Liver (tissue), 9 donors: Measurements from ENCODE around the gene SCP2. TPM values are rescaled to one million over a fixed set of nuclear protein-coding genes. Genes with fewer than 3 reads are reported as not detected.

Source experiments
- DNase-seq: peaks from one replicate; pipeline ENCODE4 v3.0.0-alpha.2; 2017; ENCODE audit warnings: low spot score
- H3K27ac ChIP-seq, 2 donors: one replicate each; pipeline ENCODE4 v1.7.0; 2013; ENCODE audit warnings: inconsistent platforms in 2 of 2, low read length in 2 of 2, control low read depth in 1 of 2, low read depth in 1 of 2, mild to moderate bottlenecking in 1 of 2
- H3K27me3 ChIP-seq, 4 donors: one replicate each; pipeline versions ENCODE4 v1.6.1 to v1.7.0; 2013; ENCODE audit warnings: low read length in 3 of 4, inconsistent platforms in 1 of 4, mild to moderate bottlenecking in 1 of 4, moderate library complexity in 1 of 4; ENCODE audit not compliant: control insufficient read depth in 4 of 4, insufficient read depth in 4 of 4
- H3K36me3 ChIP-seq, 4 donors: one replicate each; pipeline versions ENCODE4 v1.6.1 to v1.7.0; 2013; ENCODE audit warnings: low read length in 3 of 4, mild to moderate bottlenecking in 3 of 4, low read depth in 1 of 4, moderate library complexity in 1 of 4; ENCODE audit not compliant: control insufficient read depth in 4 of 4, insufficient read depth in 3 of 4
- H3K4me1 ChIP-seq, 4 donors: one replicate each; pipeline versions ENCODE4 v1.6.1 to v1.7.0; 2013; ENCODE audit warnings: low read length in 3 of 4, mild to moderate bottlenecking in 3 of 4, moderate library complexity in 1 of 4; ENCODE audit not compliant: control insufficient read depth in 4 of 4, insufficient read depth in 4 of 4
- H3K4me3 ChIP-seq, 3 donors: one replicate each; pipeline versions ENCODE4 v1.6.1 to v1.7.0; 2013; ENCODE audit warnings: low read length in 3 of 3, control low read depth in 1 of 3, low read depth in 1 of 3, mild to moderate bottlenecking in 1 of 3
- H3K9ac ChIP-seq, 2 donors: one replicate each; pipeline ENCODE4 v1.7.0; 2013; ENCODE audit warnings: low read length in 2 of 2, mild to moderate bottlenecking in 2 of 2, moderate library complexity in 2 of 2, control low read depth in 1 of 2, low read depth in 1 of 2
- H3K9me3 ChIP-seq, 4 donors: one replicate each; pipeline versions ENCODE4 v1.6.1 to v1.7.0; 2013; ENCODE audit warnings: low read length in 3 of 4; ENCODE audit not compliant: control insufficient read depth in 4 of 4
- ATF3 ChIP-seq: IDR thresholded peaks from 2 replicates; pipeline ENCODE4 v1.6.1; 2016; ENCODE audit warnings: antibody characterized with exemption
- CTCF ChIP-seq: fragments of 150-350 bp; IDR thresholded peaks from 2 replicates; pipeline ENCODE4 v1.5.1; 2017; ENCODE audit warnings: improper control_type of control experiment, low read depth, low read length; ENCODE audit not compliant: missing input control
- EGR1 ChIP-seq, 2 donors: IDR thresholded peaks; 2 replicates each; pipeline ENCODE4 v1.6.1; 2016 to 2018; ENCODE audit warnings: antibody characterized with exemption in 2 of 2, low read depth in 2 of 2
- FOXA2 ChIP-seq: IDR thresholded peaks from 2 replicates; pipeline ENCODE4 v1.6.1; 2016; ENCODE audit warnings: antibody characterized with exemption
- GABPA ChIP-seq, 2 donors: IDR thresholded peaks in 1 of 2; conservative IDR thresholded peaks in 1 of 2; 2 replicates each; pipeline ENCODE4 v1.6.1; 2016; ENCODE audit warnings: antibody characterized with exemption in 2 of 2, mild to moderate bottlenecking in 1 of 2, moderate library complexity in 1 of 2
- HNF4A ChIP-seq, 2 donors: conservative IDR thresholded peaks; 2 replicates each; pipeline ENCODE4 v1.6.1; 2016; ENCODE audit warnings: antibody characterized with exemption in 2 of 2, mild to moderate bottlenecking in 2 of 2
- HNF4G ChIP-seq: IDR thresholded peaks from 2 replicates; pipeline ENCODE4 v1.6.1; 2016; ENCODE audit warnings: antibody characterized with exemption
- NR2F2 ChIP-seq: IDR thresholded peaks from 2 replicates; pipeline ENCODE4 v1.6.1; 2016; ENCODE audit warnings: antibody characterized with exemption
- RXRA ChIP-seq, 2 donors: IDR thresholded peaks; 2 replicates each; pipeline ENCODE4 v1.6.1; 2017 to 2018; ENCODE audit warnings: antibody characterized with exemption in 2 of 2, mild to moderate bottlenecking in 1 of 2
- SP1 ChIP-seq: IDR thresholded peaks from 2 replicates; pipeline ENCODE4 v1.6.1; 2018; ENCODE audit warnings: antibody characterized with exemption, mild to moderate bottlenecking
- TAF1 ChIP-seq: conservative IDR thresholded peaks from 2 replicates; pipeline ENCODE4 v1.6.1; 2016; ENCODE audit warnings: antibody characterized with exemption, mild to moderate bottlenecking
- YY1 ChIP-seq: IDR thresholded peaks from 2 replicates; pipeline ENCODE4 v1.6.1; 2016; ENCODE audit warnings: antibody characterized with exemption, mild to moderate bottlenecking
- ZBTB33 ChIP-seq: IDR thresholded peaks from 2 replicates; pipeline ENCODE4 v1.6.1; 2016; ENCODE audit warnings: antibody characterized with exemption
- WGBS: extraction: QIAGEN DNeasy Blood & Tissue Kit; methylation state at CpG from one replicate; pipeline ENCODE4 v1.1.7; 2013; 5-methylcytosine and 5-hydroxymethylcytosine counted together
- polyA plus RNA-seq, 2 donors: library from polyadenylated mRNA; stranded (reverse) in 1 of 2; unstranded in 1 of 2; fragments of 200-250 nt in 1 of 2; fragments of >200 nt in 1 of 2; fragmentation: Nextera tagmentation in 1 of 2; extraction: Ambion mirVana in 1 of 2; gene quantifications; one replicate each; pipeline versions ENCODE4 v1.2.1 to v1.2.3, GENCODE V29; 2013 to 2015
- total RNA-seq, 2 donors: library from RNA; depleted of rRNA; stranded (reverse); fragments of >200 nt; gene quantifications; one replicate each; pipeline ENCODE4 v1.2.3, GENCODE V29; 2014
- donor health status: healthy.
- donor health status: healthy.
- donor health status: healthy.
- donor health status: healthy.
- donor health status: healthy.

The SCP2 gene
- total and polyA plus RNA-seq, 4 donors: 122 to 811 (median 529) TPM

GRCh38 chr1:53074313-53075154, 147.5 kb downstream of the SCP2 start:
- no peak for DNase-seq
- H3K9me3 ChIP-seq: no peaks in the 10 kb centered on the region
- H3K9ac ChIP-seq: no peak overlapping the region
- H3K4me3 ChIP-seq: no peak overlapping the region
- no peaks in the 10 kb centered on the region for H3K4me1 ChIP-seq
- TF ChIP-seq CTCF: no peak
- TF ChIP-seq GABPA (IDR thresholded peaks at IDR 0.05 in 1 of 2, conservative IDR thresholded peaks at IDR 0.05 in 1 of 2): no peak
- TF ChIP-seq YY1: no peak
- no peak for TF ChIP-seq SP1
- no peak for TF ChIP-seq ZBTB33
- TF ChIP-seq EGR1 (IDR thresholded peaks at IDR 0.05; ENCODE audit: low read depth in 2 of 2): no peak
- TF ChIP-seq FOXA2: no peak
- TF ChIP-seq ATF3: no peak
- TF ChIP-seq TAF1: no peak
- H3K27ac ChIP-seq: no peak overlapping the region
- WGBS: 93% methylated on average over 8 of the region's 8 CpGs
- H3K27me3 ChIP-seq: no peaks in the 10 kb centered on the region
- H3K36me3 ChIP-seq: no peaks in the 10 kb centered on the region

- WGBS: 97% methylated on average over 4 of the region's 4 CpGs
- no peak overlapping the region for H3K9ac ChIP-seq
- no peak overlapping the region for H3K27ac ChIP-seq
- no peak for DNase-seq
- H3K4me1 ChIP-seq: no peaks in the 10 kb centered on the region
- H3K27me3 ChIP-seq: no peaks in the 10 kb centered on the region
- H3K9me3 ChIP-seq: no peaks in the 10 kb centered on the region
- H3K36me3 ChIP-seq: no peaks in the 10 kb centered on the region
- H3K4me3 ChIP-seq: no peak overlapping the region
- TF ChIP-seq YY1 (no peak), HNF4G (no peak)
Measured at GRCh38 chr1:53075206-53075605, 148.1 kb downstream of the SCP2 start.

- Histone ChIP-seq H3K9ac (no peak overlapping the region), H3K27ac (no peak overlapping the region), H3K9me3 (no peaks in the 10 kb centered on the region), H3K36me3 (no peaks in the 10 kb centered on the region), H3K4me1 (no peaks in the 10 kb centered on the region), H3K4me3 (no peak overlapping the region), H3K27me3 (no peaks in the 10 kb centered on the region)
- WGBS: 54% methylated on average over 8 of the region's 8 CpGs
- DNase-seq: no peak
- peak; percentile 31 for TF ChIP-seq NR2F2
- peak; percentile 79 to 94 for TF ChIP-seq HNF4A (conservative IDR thresholded peaks at IDR 0.05)
- TF ChIP-seq EGR1 (IDR thresholded peaks at IDR 0.05; ENCODE audit: low read depth in 2 of 2): no peak
- peak in 1 of 2 donors; percentile 60 for TF ChIP-seq RXRA (IDR thresholded peaks at IDR 0.05)
- no peak for TF ChIP-seq FOXA2
Measured at GRCh38 chr1:53075761-53076163, 148.7 kb downstream of the SCP2 start.
